ENCODE data around the gene SH3BP4.

SH3BP4 gene

GRCh38 chr2:234945339-234945873 lies 6.4 kb upstream of the SH3BP4 start:
- Histone ChIP-seq H2BK120ac (ENCODE audit: low read depth, low read length) (no peak overlapping the region), H2BK12ac (ENCODE audit: low read length in 2 of 2) (no peak overlapping the region), H3K4me2 (ENCODE audit: low read length, poor library complexity, severe bottlenecking) (no peak overlapping the region), H3K18ac (ENCODE audit: low read depth in 1 of 2, low read length in 2 of 2) (no peak overlapping the region), H3K27me3 (ENCODE audit: control insufficient read depth in 1 of 2, insufficient read depth in 1 of 2, low read length in 2 of 2) (peaks cover 0 to 11% of the 10 kb centered on the region in 2 experiments), H3K4me1 (ENCODE audit: control insufficient read depth, insufficient read depth, low read depth, low read length) (peaks cover 11% of the 10 kb centered on the region), H3K27ac (ENCODE audit: low read length, poor library complexity, severe bottlenecking) (no peak overlapping the region), H4K8ac (ENCODE audit: low read length) (no peak overlapping the region), H2AK5ac (ENCODE audit: low read length, severe bottlenecking) (no peak overlapping the region), H2AFZ (ENCODE audit: low read depth, low read length) (no peak overlapping the region), H4K91ac (ENCODE audit: low read length) (no peak overlapping the region), H3K14ac (ENCODE audit: low read length in 2 of 2) (no peak overlapping the region), H2BK15ac (ENCODE audit: low read depth, poor library complexity, severe bottlenecking) (no peak overlapping the region), H3K9me3 (ENCODE audit: control insufficient read depth, low read length) (peaks cover 5% of the 10 kb centered on the region), H3K23ac (ENCODE audit: low read length in 2 of 2) (no peak overlapping the region), H3K79me1 (replicated peaks; ENCODE audit: low read length, poor library complexity, severe bottlenecking) (peaks cover 3% of the 10 kb centered on the region), H3K4ac (ENCODE audit: low read depth in 1 of 2, low read length in 2 of 2) (no peak overlapping the region), H2BK5ac (ENCODE audit: low read depth, low read length, poor library complexity, severe bottlenecking) (no peak overlapping the region), H3K4me3 (ENCODE audit: insufficient read depth in 1 of 2, low read depth in 1 of 2, low read length in 2 of 2) (no peak overlapping the region), H3K9ac (ENCODE audit: low read length) (no peak overlapping the region), H3K36me3 (ENCODE audit: control insufficient read depth in 1 of 2, insufficient read depth in 2 of 2, low read depth in 1 of 2, low read length in 2 of 2) (no peaks in the 10 kb centered on the region)
- no peak for DNase-seq
- 83% methylated on average over 7 of the region's 14 CpGs for WGBS

GRCh38 chr2:234947556-234947955 lies 4.3 kb upstream of the SH3BP4 start:
- no peak overlapping the region for H3K27ac ChIP-seq (ENCODE audit: low read length, poor library complexity, severe bottlenecking)

GRCh38 chr2:234949762-234950434 lies 1.9 kb upstream of the SH3BP4 start:
- peak overlapping the region in 1 of 2 experiments; percentile 90 for H3K14ac ChIP-seq (ENCODE audit: low read length in 2 of 2)

More at GRCh38 chr2:234947556-234947955, 4.3 kb upstream of the SH3BP4 start:
- H3K79me1 ChIP-seq (replicated peaks; ENCODE audit: low read length, poor library complexity, severe bottlenecking), result peaks cover 3% of the 10 kb centered on the region
- peak overlapping the region; percentile 9 to 30 for H3K4ac ChIP-seq (ENCODE audit: low read depth in 1 of 2, low read length in 2 of 2)
- H2AK5ac ChIP-seq (ENCODE audit: low read length, severe bottlenecking), result peak overlapping the region; percentile 73
- WGBS, result 87% methylated on average over 3 of the region's 3 CpGs
- H2BK12ac ChIP-seq (ENCODE audit: low read length in 2 of 2), result peak overlapping the region; percentile 75 to 79
- H3K36me3 ChIP-seq (ENCODE audit: control insufficient read depth in 1 of 2, insufficient read depth in 2 of 2, low read depth in 1 of 2, low read length in 2 of 2), result no peaks in the 10 kb centered on the region
- DNase-seq, result no peak
- no peak overlapping the region for H3K4me2 ChIP-seq (ENCODE audit: low read length, poor library complexity, severe bottlenecking)
- peak overlapping the region; percentile 9 for H4K91ac ChIP-seq (ENCODE audit: low read length)
- H3K4me1 ChIP-seq (ENCODE audit: control insufficient read depth, insufficient read depth, low read depth, low read length), result peaks cover 17% of the 10 kb centered on the region
- no peak overlapping the region for H2BK5ac ChIP-seq (ENCODE audit: low read depth, low read length, poor library complexity, severe bottlenecking)
- H3K9me3 ChIP-seq (ENCODE audit: control insufficient read depth, low read length), result peaks cover 5% of the 10 kb centered on the region
- H3K18ac ChIP-seq (ENCODE audit: low read depth in 1 of 2, low read length in 2 of 2), result peak overlapping the region; percentile 59 to 63
- no peak overlapping the region for H3K9ac ChIP-seq (ENCODE audit: low read length)
- H3K4me3 ChIP-seq (ENCODE audit: insufficient read depth in 1 of 2, low read depth in 1 of 2, low read length in 2 of 2), result no peak overlapping the region
- no peak overlapping the region for H2BK120ac ChIP-seq (ENCODE audit: low read depth, low read length)
- H3K23ac ChIP-seq (ENCODE audit: low read length in 2 of 2), result no peak overlapping the region
- H2BK15ac ChIP-seq (ENCODE audit: low read depth, poor library complexity, severe bottlenecking), result peak overlapping the region; percentile 85
- H3K14ac ChIP-seq (ENCODE audit: low read length in 2 of 2), result peak overlapping the region in 1 of 2 experiments; percentile 45
- H2AFZ ChIP-seq (ENCODE audit: low read depth, low read length), result no peak overlapping the region
- H4K8ac ChIP-seq (ENCODE audit: low read length), result no peak overlapping the region
- no peaks in the 10 kb centered on the region for H3K27me3 ChIP-seq (ENCODE audit: control insufficient read depth in 1 of 2, insufficient read depth in 1 of 2, low read length in 2 of 2)

GRCh38 chr2:234950435-234950729 lies 1.4 kb upstream of the SH3BP4 start:
- peak overlapping the region; percentile 62 for H3K4me2 ChIP-seq (ENCODE audit: low read length, poor library complexity, severe bottlenecking)
- H3K9me3 ChIP-seq (ENCODE audit: control insufficient read depth, low read length), result no peaks in the 10 kb centered on the region
- peak overlapping the region; percentile 98 for H2AK5ac ChIP-seq (ENCODE audit: low read length, severe bottlenecking)
- H3K14ac ChIP-seq (ENCODE audit: low read length in 2 of 2), result peak overlapping the region in 1 of 2 experiments; percentile 90
- WGBS, result 77% methylated on average over 7 of the region's 7 CpGs
- peaks cover 23% of the 10 kb centered on the region for H3K4me1 ChIP-seq (ENCODE audit: control insufficient read depth, insufficient read depth, low read depth, low read length)
- H3K9ac ChIP-seq (ENCODE audit: low read length), result peak overlapping the region; percentile 91
- peak overlapping the region in 1 of 2 experiments; percentile 82 for H3K4me3 ChIP-seq (ENCODE audit: insufficient read depth in 1 of 2, low read depth in 1 of 2, low read length in 2 of 2)
- peaks cover 3% of the 10 kb centered on the region for H3K79me1 ChIP-seq (replicated peaks; ENCODE audit: low read length, poor library complexity, severe bottlenecking)
- H2BK5ac ChIP-seq (ENCODE audit: low read depth, low read length, poor library complexity, severe bottlenecking), result peak overlapping the region; percentile 95
- H3K18ac ChIP-seq (ENCODE audit: low read depth in 1 of 2, low read length in 2 of 2), result peak overlapping the region; percentile 94 to 99
- peaks cover 0 to 7% of the 10 kb centered on the region in 2 experiments for H3K36me3 ChIP-seq (ENCODE audit: control insufficient read depth in 1 of 2, insufficient read depth in 2 of 2, low read depth in 1 of 2, low read length in 2 of 2)
- peak overlapping the region in 1 of 2 experiments; percentile 94 for H3K23ac ChIP-seq (ENCODE audit: low read length in 2 of 2)
- peak overlapping the region; percentile 84 to 99 for H3K4ac ChIP-seq (ENCODE audit: low read depth in 1 of 2, low read length in 2 of 2)
- H2BK12ac ChIP-seq (ENCODE audit: low read length in 2 of 2), result peak overlapping the region; percentile 93 to 100
- no peak overlapping the region for H2AFZ ChIP-seq (ENCODE audit: low read depth, low read length)
- peak overlapping the region; percentile 80 for H4K91ac ChIP-seq (ENCODE audit: low read length)
- H4K8ac ChIP-seq (ENCODE audit: low read length), result peak overlapping the region; percentile 98
- peak overlapping the region; percentile 99 for H2BK120ac ChIP-seq (ENCODE audit: low read depth, low read length)
- DNase-seq, result no peak
- peak overlapping the region; percentile 44 for H2BK15ac ChIP-seq (ENCODE audit: low read depth, poor library complexity, severe bottlenecking)
- H3K27me3 ChIP-seq (ENCODE audit: control insufficient read depth in 1 of 2, insufficient read depth in 1 of 2, low read length in 2 of 2), result no peaks in the 10 kb centered on the region
- peak overlapping the region; percentile 99 for H3K27ac ChIP-seq (ENCODE audit: low read length, poor library complexity, severe bottlenecking)

More at GRCh38 chr2:234949762-234950434, 1.9 kb upstream of the SH3BP4 start:
- Histone ChIP-seq H3K23ac (ENCODE audit: low read length in 2 of 2) (no peak overlapping the region), H3K27me3 (ENCODE audit: control insufficient read depth in 1 of 2, insufficient read depth in 1 of 2, low read length in 2 of 2) (no peaks in the 10 kb centered on the region), H3K4me1 (ENCODE audit: control insufficient read depth, insufficient read depth, low read depth, low read length) (peaks cover 18% of the 10 kb centered on the region), H3K27ac (ENCODE audit: low read length, poor library complexity, severe bottlenecking) (peak overlapping the region; percentile 99), H2AK5ac (ENCODE audit: low read length, severe bottlenecking) (peak overlapping the region; percentile 98), H2BK5ac (ENCODE audit: low read depth, low read length, poor library complexity, severe bottlenecking) (peak overlapping the region; percentile 95), H3K9ac (ENCODE audit: low read length) (peak overlapping the region; percentile 91), H2AFZ (ENCODE audit: low read depth, low read length) (no peak overlapping the region), H3K4ac (ENCODE audit: low read depth in 1 of 2, low read length in 2 of 2) (peak overlapping the region; percentile 84 to 99), H2BK120ac (ENCODE audit: low read depth, low read length) (peak overlapping the region; percentile 99), H3K9me3 (ENCODE audit: control insufficient read depth, low read length) (no peaks in the 10 kb centered on the region), H4K8ac (ENCODE audit: low read length) (peak overlapping the region; percentile 98), H2BK12ac (ENCODE audit: low read length in 2 of 2) (peak overlapping the region; percentile 93 to 100), H3K4me2 (ENCODE audit: low read length, poor library complexity, severe bottlenecking) (peak overlapping the region; percentile 62), H3K36me3 (ENCODE audit: control insufficient read depth in 1 of 2, insufficient read depth in 2 of 2, low read depth in 1 of 2, low read length in 2 of 2) (peaks cover 0 to 3% of the 10 kb centered on the region in 2 experiments), H2BK15ac (ENCODE audit: low read depth, poor library complexity, severe bottlenecking) (no peak overlapping the region), H3K79me1 (replicated peaks; ENCODE audit: low read length, poor library complexity, severe bottlenecking) (peaks cover 3% of the 10 kb centered on the region), H3K18ac (ENCODE audit: low read depth in 1 of 2, low read length in 2 of 2) (peak overlapping the region; percentile 94 to 99), H4K91ac (ENCODE audit: low read length) (peak overlapping the region; percentile 80), H3K4me3 (ENCODE audit: insufficient read depth in 1 of 2, low read depth in 1 of 2, low read length in 2 of 2) (no peak overlapping the region)
- peak; percentile 100 for DNase-seq
- WGBS, result 21% methylated on average over 3 of the region's 6 CpGs

Data from mesenchymal stem cell (in vitro differentiated cells and primary cell).